Thoracic aorta endothelial cell (primary cell): ENCODE measurements around the gene TCP11X2. TPM values are rescaled to one million over a fixed set of nuclear protein-coding genes. Genes with fewer than 3 reads are reported as not detected.

Experiments
- total RNA-seq: library from RNA; depleted of rRNA; stranded (reverse); fragments of >200 nt; gene quantifications from 2 replicates; pipeline ENCODE4 v1.2.3, GENCODE V29; 2012

The TCP11X2 gene
- total RNA-seq: not detected in 2 replicates

GRCh38 chrX:102471762-102472220, at the start of gene TCP11X2:
Gene TCP11X2 (minus strand): TSS chrX:102471812.

GRCh38 chrX:102515975-102516941, 44.6 kb upstream of the TCP11X2 start, which contains the start of gene TMSB15A:
Gene TMSB15A (minus strand): TSS chrX:102516739.

GRCh38 chrX:102439908-102440307, 31.7 kb downstream of the TCP11X2 start, which contains the start of gene NXF2B:
Gene NXF2B (minus strand): TSS chrX:102440008. CDS start chrX:102380036, 59,972 bp downstream.

Other genes starting within 250 kb of the TCP11X2 start
- gene NXF2, start 224.6 kb downstream of the TCP11X2 start, total RNA-seq: not detected in 2 replicates
- not detected in 2 replicates for gene NXF2B, start 31.8 kb downstream of the TCP11X2 start, total RNA-seq
- gene TMSB15A, start 44.9 kb upstream of the TCP11X2 start, total RNA-seq: 5.9 and 6.0 TPM in 2 replicates
- gene ARMCX5, start 127.7 kb upstream of the TCP11X2 start, total RNA-seq: 16.2 and 16.4 TPM in 2 replicates
- gene GPRASP1, start 179.7 kb upstream of the TCP11X2 start, total RNA-seq: 1.9 and 2.4 TPM in 2 replicates
- gene GPRASP2, start 240.6 kb upstream of the TCP11X2 start, total RNA-seq: 14.5 and 19.5 TPM in 2 replicates
- gene GPRASP3, start 248.9 kb upstream of the TCP11X2 start, total RNA-seq: 11.4 and 12.0 TPM in 2 replicates